Activated CD4-positive, alpha-beta memory T cell treated with anti-CD3 and anti-CD28 coated beads, Interleukin-2, amount 10 ng/mL, durations not matched to agents 7 days and 5 days (primary cell): ENCODE results near the gene SERPINB1. TPM values are rescaled to one million over a fixed set of nuclear protein-coding genes. Genes with fewer than 3 reads are reported as not detected.
"Not testable (repeated sequence)": the region's sequence is repeated elsewhere in the genome, so short reads cannot be mapped to it uniquely, and the experiment has no call there.

ENCODE experiments used
- CTCF ChIA-PET: fragments of 350-600 bp; sonication (Branson Sonifier 250); formaldehyde crosslinking; loops from one replicate; lab custom pipeline; 2021; ENCODE audit warnings: antibody characterized with exemption, inconsistent platforms; lab: Charles Lee
- POLR2A ChIA-PET: fragments of 350-600 bp; sonication (Branson Sonifier 250); formaldehyde crosslinking; loops from one replicate; lab custom pipeline; 2021; ENCODE audit warnings: antibody characterized with exemption; lab: Charles Lee
- DNase-seq: peaks from one replicate; pipeline ENCODE4 v3.0.0-alpha.2; 2020
- H3K27ac Mint-ChIP-seq: one replicate; pipeline ENCODE4 v1.8.0; 2021; ENCODE audit warnings: mild to moderate bottlenecking, mixed read lengths
- H3K27me3 Mint-ChIP-seq: one replicate; pipeline ENCODE4 v1.8.0; 2021; ENCODE audit warnings: mixed read lengths
- H3K36me3 Mint-ChIP-seq: one replicate; pipeline ENCODE4 v1.8.0; 2021; ENCODE audit warnings: low read depth, mixed read lengths
- H3K4me1 Mint-ChIP-seq: one replicate; pipeline ENCODE4 v1.8.0; 2021; ENCODE audit warnings: mixed read lengths
- H3K4me3 Mint-ChIP-seq: one replicate; pipeline ENCODE4 v1.8.0; 2021; ENCODE audit warnings: mild to moderate bottlenecking, mixed read lengths
- H3K9me3 Mint-ChIP-seq: one replicate; pipeline ENCODE4 v1.8.0; 2021; ENCODE audit warnings: mixed read lengths
- total RNA-seq, 2 experiments: library from RNA; stranded (reverse); gene quantifications; one replicate each; pipeline ENCODE4 v1.2.3, GENCODE V29; 2021

Gene SERPINB1
- total RNA-seq, 2 experiments from 2014 or later, result 85.0 to 86.5 TPM

GRCh38 chr6:2862712-2863181, 21.1 kb upstream of the SERPINB1 start:
- Mint-ChIP-seq H3K4me3 (no peak overlapping the region), H3K9me3 (peaks cover 7% of the 10 kb centered on the region), H3K27me3 (no peaks in the 10 kb centered on the region), H3K27ac (peak overlapping the region; percentile 90), H3K36me3 (peaks cover 37% of the 10 kb centered on the region), H3K4me1 (peaks cover 62% of the 10 kb centered on the region)
- POLR2A ChIA-PET, result interaction anchor here (1.1 to 1.5 kb wide), 2 partner anchors 8 to 127 kb away, joined by 3 to 4 read pairs; no protein-coding TSS in a partner anchor
- DNase-seq, result no peak
- CTCF ChIA-PET, result interaction anchor here (2.0 kb wide), 1 partner anchor 16 kb away, joined by 6 read pairs; no protein-coding TSS in a partner anchor

GRCh38 chr6:2861822-2862164, 20.1 kb upstream of the SERPINB1 start:
- H3K27ac Mint-ChIP-seq, result peak overlapping the region; percentile 90
- CTCF ChIA-PET, result interaction anchor here (1.0 to 1.1 kb wide), 2 partner anchors 15 to 128 kb away, joined by 3 read pairs; no protein-coding TSS in a partner anchor
- POLR2A ChIA-PET, result interaction anchor here (1.1 to 1.9 kb wide), 4 partner anchors 9 to 128 kb away, joined by 3 to 7 read pairs (median 4); no protein-coding TSS in a partner anchor
- H3K36me3 Mint-ChIP-seq, result peaks cover 39% of the 10 kb centered on the region
- peaks cover 72% of the 10 kb centered on the region for H3K4me1 Mint-ChIP-seq
- no peaks in the 10 kb centered on the region for H3K27me3 Mint-ChIP-seq
- H3K9me3 Mint-ChIP-seq, result peaks cover 7% of the 10 kb centered on the region
- no peak overlapping the region for H3K4me3 Mint-ChIP-seq
- no peak for DNase-seq

- H3K4me1 Mint-ChIP-seq, result peaks cover 76% of the 10 kb centered on the region
- no peaks in the 10 kb centered on the region for H3K27me3 Mint-ChIP-seq
- H3K4me3 Mint-ChIP-seq, result peak overlapping the region; percentile 29
- H3K9me3 Mint-ChIP-seq, result peaks cover 7% of the 10 kb centered on the region
- ChIA-PET POLR2A (interaction anchor here (1.0 to 1.9 kb wide), 7 partner anchors 8 to 129 kb away, joined by 3 to 7 read pairs (median 4); partner anchors contain the start of gene SERPINB1), CTCF (interaction anchor here (1.0 to 1.1 kb wide), 2 partner anchors 15 to 128 kb away, joined by 3 read pairs; no protein-coding TSS in a partner anchor)
- peak; percentile 39 for DNase-seq
- H3K36me3 Mint-ChIP-seq, result peaks cover 40% of the 10 kb centered on the region
- H3K27ac Mint-ChIP-seq, result peak overlapping the region; percentile 90
Measured at GRCh38 chr6:2861060-2861821, 19.6 kb upstream of the SERPINB1 start.

GRCh38 chr6:2860706-2861059, 19.0 kb upstream of the SERPINB1 start:
- not testable (repeated sequence) for H3K4me3 Mint-ChIP-seq, H3K27me3 Mint-ChIP-seq, H3K9me3 Mint-ChIP-seq, DNase-seq
- Mint-ChIP-seq H3K4me1 (peaks cover 79% of the 10 kb centered on the region), H3K27ac (peak overlapping the region; percentile 90), H3K36me3 (peaks cover 42% of the 10 kb centered on the region)
- CTCF ChIA-PET, result interaction anchor here (1.0 to 1.1 kb wide), 2 partner anchors 14 to 129 kb away, joined by 3 read pairs; no protein-coding TSS in a partner anchor
- POLR2A ChIA-PET, result interaction anchor here (1.0 to 1.9 kb wide), 5 partner anchors 9 to 80 kb away, joined by 3 to 7 read pairs (median 4); partner anchors contain the start of gene SERPINB1

GRCh38 chr6:2859798-2860705, 18.4 kb upstream of the SERPINB1 start:
- H3K9me3 Mint-ChIP-seq, H3K27me3 Mint-ChIP-seq, CTCF ChIA-PET, DNase-seq: not testable (repeated sequence)
- POLR2A ChIA-PET, result interaction anchor here (1.0 to 3.1 kb wide), 6 partner anchors 10 to 130 kb away, joined by 3 to 19 read pairs (median 6); partner anchors contain the start of gene SERPINB1
- H3K36me3 Mint-ChIP-seq, result peaks cover 47% of the 10 kb centered on the region
- peaks cover 84% of the 10 kb centered on the region for H3K4me1 Mint-ChIP-seq
- peak overlapping the region; percentile 2 for H3K4me3 Mint-ChIP-seq
- peak overlapping the region; percentile 100 for H3K27ac Mint-ChIP-seq

GRCh38 chr6:2859185-2859700, 17.6 kb upstream of the SERPINB1 start:
- ChIA-PET POLR2A (interaction anchor here (1.0 to 6.0 kb wide), 15 partner anchors 9 to 164 kb away, joined by 3 to 70 read pairs (median 16); partner anchors contain the start of genes SERPINB1, SERPINB9 and WRNIP1), CTCF (interaction anchor here (1.0 to 3.4 kb wide), 3 partner anchors 9 to 19 kb away, joined by 7 to 29 read pairs (median 20); no protein-coding TSS in a partner anchor)
- Mint-ChIP-seq H3K27me3 (no peaks in the 10 kb centered on the region), H3K27ac (peak overlapping the region; percentile 100), H3K4me3 (peak overlapping the region; percentile 84), H3K9me3 (peaks cover 7% of the 10 kb centered on the region), H3K4me1 (peaks cover 88% of the 10 kb centered on the region), H3K36me3 (peaks cover 45% of the 10 kb centered on the region)
- no peak for DNase-seq

- peaks cover 94% of the 10 kb centered on the region for H3K4me1 Mint-ChIP-seq
- peaks cover 7% of the 10 kb centered on the region for H3K9me3 Mint-ChIP-seq
- POLR2A ChIA-PET, result interaction anchor here (0.6 to 6.0 kb wide), 20 partner anchors 8 to 210 kb away, joined by 3 to 70 read pairs (median 12); partner anchors contain the start of genes RIPK1, SERPINB1 and SERPINB9
Measured at GRCh38 chr6:2857580-2858337, 16.1 kb upstream of the SERPINB1 start.

GRCh38 chr6:2857185-2857579, 15.5 kb upstream of the SERPINB1 start:
- DNase-seq, result no peak
- H3K4me3 Mint-ChIP-seq, result peak overlapping the region; percentile 84
- peaks cover 40% of the 10 kb centered on the region for H3K36me3 Mint-ChIP-seq
- H3K27me3 Mint-ChIP-seq, result no peaks in the 10 kb centered on the region
- CTCF ChIA-PET, result interaction anchor here (0.9 to 3.4 kb wide), 7 partner anchors 10 to 132 kb away, joined by 3 to 29 read pairs (median 6); partner anchors contain the start of gene SERPINB1
- peaks cover 6% of the 10 kb centered on the region for H3K9me3 Mint-ChIP-seq
- POLR2A ChIA-PET, result interaction anchor here (0.6 to 6.0 kb wide), 20 partner anchors 8 to 211 kb away, joined by 3 to 70 read pairs (median 12); partner anchors contain the start of genes RIPK1, SERPINB1 and SERPINB9
- H3K4me1 Mint-ChIP-seq, result peaks cover 92% of the 10 kb centered on the region
- H3K27ac Mint-ChIP-seq, result peak overlapping the region; percentile 100

More at GRCh38 chr6:2857580-2858337, 16.1 kb upstream of the SERPINB1 start:
- H3K4me3 Mint-ChIP-seq, result peak overlapping the region; percentile 84
- peak; percentile 82 for DNase-seq
- no peaks in the 10 kb centered on the region for H3K27me3 Mint-ChIP-seq
- H3K36me3 Mint-ChIP-seq, result peaks cover 39% of the 10 kb centered on the region
- CTCF ChIA-PET, result interaction anchor here (0.5 to 3.4 kb wide), 11 partner anchors 10 to 403 kb away, joined by 3 to 29 read pairs (median 3); partner anchors contain the start of gene SERPINB1
- H3K27ac Mint-ChIP-seq, result peak overlapping the region; percentile 100

GRCh38 chr6:2855061-2855519, 13.4 kb upstream of the SERPINB1 start:
- H3K4me1 Mint-ChIP-seq, result peaks cover 77% of the 10 kb centered on the region
- H3K4me3 Mint-ChIP-seq, result peak overlapping the region; percentile 70
- H3K36me3 Mint-ChIP-seq, result peaks cover 28% of the 10 kb centered on the region
- ChIA-PET CTCF (interaction anchor here (0.7 to 2.0 kb wide), 5 partner anchors 9 to 28 kb away, joined by 3 to 13 read pairs (median 5); partner anchors contain the start of gene SERPINB1), POLR2A (interaction anchor here (0.9 to 6.0 kb wide), 12 partner anchors 9 to 1166 kb away, joined by 3 to 53 read pairs (median 6); partner anchors contain the start of genes RIPK1, SERPINB1 and SERPINB9)
- no peak for DNase-seq
- no peaks in the 10 kb centered on the region for H3K27me3 Mint-ChIP-seq
- peak overlapping the region; percentile 100 for H3K27ac Mint-ChIP-seq
- H3K9me3 Mint-ChIP-seq, result peaks cover 2% of the 10 kb centered on the region

GRCh38 chr6:2854396-2854982, 12.8 kb upstream of the SERPINB1 start:
- Mint-ChIP-seq H3K4me1 (peaks cover 71% of the 10 kb centered on the region), H3K9me3 (no peaks in the 10 kb centered on the region), H3K27ac (peak overlapping the region; percentile 100), H3K27me3 (no peaks in the 10 kb centered on the region), H3K36me3 (peaks cover 25% of the 10 kb centered on the region), H3K4me3 (peak overlapping the region; percentile 70)
- ChIA-PET POLR2A (interaction anchor here (1.0 to 6.0 kb wide), 13 partner anchors 8 to 1167 kb away, joined by 3 to 53 read pairs (median 6); partner anchors contain the start of genes RIPK1, SERPINB1 and SERPINB9), CTCF (interaction anchor here (0.7 to 2.0 kb wide), 5 partner anchors 8 to 63 kb away, joined by 3 to 5 read pairs (median 4); no protein-coding TSS in a partner anchor)
- no peak for DNase-seq
